Ascending aorta (tissue), 2 donors: ENCODE measurements around the gene WNT9A. TPM values are rescaled to one million over a fixed set of nuclear protein-coding genes. Genes with fewer than 3 reads are reported as not detected.
A peak's percentile ranks its signal among the peaks of the same experiment; 100 is the strongest.
"Not testable (repeated sequence)": the region's sequence is repeated elsewhere in the genome, so short reads cannot be mapped to it uniquely, and the experiment has no call there.

Experiments used
- DNase-seq, 2 donors: peaks; one replicate each; pipeline ENCODE4 v3.0.0-alpha.2; 2019; ENCODE audit warnings: low spot score in 2 of 2
- H3K27ac ChIP-seq, 2 donors: fragments of 200-600 bp; sonication (generic); one replicate each; pipeline ENCODE4 v1.5.1; 2016 to 2017; ENCODE audit warnings: mild to moderate bottlenecking in 1 of 2
- H3K27me3 ChIP-seq: fragments of 200-600 bp; sonication (generic); one replicate; pipeline ENCODE4 v1.5.1; 2017
- H3K36me3 ChIP-seq, 2 donors: fragments of 200-600 bp; sonication (generic); one replicate each; pipeline ENCODE4 v1.5.1; 2016
- H3K4me1 ChIP-seq, 2 donors: fragments of 200-600 bp; sonication (generic); one replicate each; pipeline ENCODE4 v1.5.1; 2016 to 2017; ENCODE audit warnings: mild to moderate bottlenecking in 1 of 2
- H3K4me3 ChIP-seq, 2 donors: fragments of 200-600 bp; sonication (generic); one replicate each; pipeline ENCODE4 v1.5.1; 2016 to 2017; ENCODE audit warnings: mild to moderate bottlenecking in 1 of 2
- H3K9me3 ChIP-seq, 2 donors: fragments of 200-600 bp; sonication (generic); one replicate each; pipeline ENCODE4 v1.5.1; 2016
- intact Hi-C: fragments of 100-400 bp; cut with DNase I; formaldehyde crosslinking; loops from one replicate; pipeline ENCODE4 v1.15.1; 2023
- total RNA-seq: library from RNA; depleted of rRNA; stranded (reverse); fragments of >200 nt; gene quantifications from one replicate; pipeline ENCODE4 v1.1.0, GENCODE V29; 2016
- TF ChIP-seq, protein P1 (sequence below), 3 experiments: fragments of 200-600 bp in 2 of 3; fragments of 450-650 bp in 1 of 3; sonication (generic) in 2 of 3; IDR thresholded peaks; one replicate each; pipeline ENCODE4 v1.5.1; 2016 to 2019; ENCODE audit warnings: antibody characterized with exemption in 3 of 3, mild to moderate bottlenecking in 1 of 3, moderate library complexity in 1 of 3

Gene WNT9A, protein sequence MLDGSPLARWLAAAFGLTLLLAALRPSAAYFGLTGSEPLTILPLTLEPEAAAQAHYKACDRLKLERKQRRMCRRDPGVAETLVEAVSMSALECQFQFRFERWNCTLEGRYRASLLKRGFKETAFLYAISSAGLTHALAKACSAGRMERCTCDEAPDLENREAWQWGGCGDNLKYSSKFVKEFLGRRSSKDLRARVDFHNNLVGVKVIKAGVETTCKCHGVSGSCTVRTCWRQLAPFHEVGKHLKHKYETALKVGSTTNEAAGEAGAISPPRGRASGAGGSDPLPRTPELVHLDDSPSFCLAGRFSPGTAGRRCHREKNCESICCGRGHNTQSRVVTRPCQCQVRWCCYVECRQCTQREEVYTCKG
- total RNA-seq: 0.96 TPM

DNA sequence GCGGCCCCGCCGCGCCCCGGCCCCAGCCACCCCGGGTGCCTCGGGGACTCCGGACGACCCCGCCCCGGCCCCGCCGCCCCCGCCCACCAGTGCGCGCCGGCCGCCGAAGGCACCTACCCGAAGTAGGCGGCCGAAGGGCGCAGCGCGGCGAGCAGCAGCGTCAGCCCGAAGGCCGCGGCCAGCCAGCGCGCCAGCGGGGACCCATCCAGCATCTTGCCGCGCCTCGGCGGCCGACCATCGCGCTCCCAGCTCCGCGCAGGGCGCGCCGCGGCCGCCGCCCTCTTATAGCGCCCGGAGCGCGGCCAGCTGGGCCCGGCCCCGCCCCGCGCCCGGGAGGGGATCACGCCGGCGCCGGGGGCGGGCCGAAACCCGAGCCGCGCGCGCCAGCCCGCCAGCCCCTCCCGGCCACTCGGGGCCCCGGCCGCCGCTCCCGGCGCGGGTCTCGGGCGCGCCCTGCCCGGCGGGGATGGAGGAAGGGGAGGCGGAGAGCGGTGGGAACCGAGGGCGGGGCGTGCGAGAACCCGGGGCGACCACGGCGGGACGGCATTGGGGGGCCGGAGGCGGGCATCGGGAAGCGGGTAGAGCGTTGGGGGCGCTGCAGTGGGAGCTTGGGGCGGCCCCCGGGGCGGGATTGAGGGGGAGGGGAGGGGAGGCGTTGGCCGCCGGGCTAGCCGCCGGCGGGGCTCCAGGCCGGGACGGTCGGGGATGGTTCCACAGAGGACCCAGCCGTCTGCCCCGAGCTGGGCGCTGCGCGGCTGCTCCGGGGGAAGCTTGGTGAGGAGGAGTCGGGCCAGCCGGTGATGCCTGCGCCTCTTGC is at the start of gene WNT9A:
Gene WNT9A (minus strand): TSS at position 257 of the 817 bp plus-strand sequence. CDS start 45 bp downstream, at position 212.
- Histone ChIP-seq H3K27me3 (no peaks in the 10 kb centered on the region), H3K36me3 (no peaks in the 10 kb centered on the region), H3K27ac (peak within 1 kb of the TSS in 1 of 2 donors; percentile 40), H3K9me3 (no peaks in the 10 kb centered on the region), H3K4me3 (peak within 1 kb of the TSS; percentile 61 to 73), H3K4me1 (peaks cover 4 to 17% of the 10 kb centered on the region in 2 donors)
- peak in 1 of 2 donors; percentile 64 for DNase-seq
- TF ChIP-seq, protein P1, sequence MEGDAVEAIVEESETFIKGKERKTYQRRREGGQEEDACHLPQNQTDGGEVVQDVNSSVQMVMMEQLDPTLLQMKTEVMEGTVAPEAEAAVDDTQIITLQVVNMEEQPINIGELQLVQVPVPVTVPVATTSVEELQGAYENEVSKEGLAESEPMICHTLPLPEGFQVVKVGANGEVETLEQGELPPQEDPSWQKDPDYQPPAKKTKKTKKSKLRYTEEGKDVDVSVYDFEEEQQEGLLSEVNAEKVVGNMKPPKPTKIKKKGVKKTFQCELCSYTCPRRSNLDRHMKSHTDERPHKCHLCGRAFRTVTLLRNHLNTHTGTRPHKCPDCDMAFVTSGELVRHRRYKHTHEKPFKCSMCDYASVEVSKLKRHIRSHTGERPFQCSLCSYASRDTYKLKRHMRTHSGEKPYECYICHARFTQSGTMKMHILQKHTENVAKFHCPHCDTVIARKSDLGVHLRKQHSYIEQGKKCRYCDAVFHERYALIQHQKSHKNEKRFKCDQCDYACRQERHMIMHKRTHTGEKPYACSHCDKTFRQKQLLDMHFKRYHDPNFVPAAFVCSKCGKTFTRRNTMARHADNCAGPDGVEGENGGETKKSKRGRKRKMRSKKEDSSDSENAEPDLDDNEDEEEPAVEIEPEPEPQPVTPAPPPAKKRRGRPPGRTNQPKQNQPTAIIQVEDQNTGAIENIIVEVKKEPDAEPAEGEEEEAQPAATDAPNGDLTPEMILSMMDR (IDR thresholded peaks at IDR 0.05): no peak
- intact Hi-C loops: loop anchor here (1.0 to 5.0 kb wide), 3 partner anchors 159 to 466 kb away; partner anchors contain the start of genes JMJD4 and SNAP47

DNA sequence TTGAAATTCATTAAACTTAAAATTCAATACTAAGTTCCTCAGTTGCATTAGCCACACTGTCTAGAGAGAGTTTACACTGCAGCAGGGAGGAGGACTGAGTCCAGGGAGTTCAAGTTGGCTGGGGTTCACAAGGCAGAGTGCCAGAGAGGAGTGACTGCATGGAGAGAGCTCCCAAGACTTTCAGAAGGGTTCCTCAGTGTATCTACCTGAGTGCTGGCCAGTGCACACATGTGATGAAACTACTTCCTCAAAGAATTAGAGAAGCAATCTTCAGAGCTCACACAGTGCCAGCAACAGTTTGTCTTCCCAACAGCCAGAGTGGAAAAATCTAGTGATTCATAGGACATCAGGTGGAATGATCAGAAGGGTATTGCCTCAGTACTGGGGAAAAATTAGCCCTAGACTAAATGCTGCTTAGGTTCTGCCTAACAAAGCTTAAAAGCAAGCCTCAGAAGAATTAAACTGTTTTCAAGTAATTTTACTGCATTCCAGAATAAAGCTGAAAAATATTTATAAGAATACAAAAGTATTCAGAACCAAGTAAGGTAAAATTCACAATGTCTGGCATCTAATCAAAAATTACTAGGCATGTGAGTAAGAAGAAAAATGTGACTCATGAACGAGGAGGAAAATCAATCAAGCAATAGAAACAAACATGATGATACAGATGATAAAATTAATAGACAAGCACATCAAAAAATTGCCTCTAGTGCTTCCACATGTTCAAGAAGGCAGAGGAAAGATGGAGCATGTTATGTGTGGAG is 48.6 kb upstream of the WNT9A start:
- no peak for DNase-seq

DNA sequence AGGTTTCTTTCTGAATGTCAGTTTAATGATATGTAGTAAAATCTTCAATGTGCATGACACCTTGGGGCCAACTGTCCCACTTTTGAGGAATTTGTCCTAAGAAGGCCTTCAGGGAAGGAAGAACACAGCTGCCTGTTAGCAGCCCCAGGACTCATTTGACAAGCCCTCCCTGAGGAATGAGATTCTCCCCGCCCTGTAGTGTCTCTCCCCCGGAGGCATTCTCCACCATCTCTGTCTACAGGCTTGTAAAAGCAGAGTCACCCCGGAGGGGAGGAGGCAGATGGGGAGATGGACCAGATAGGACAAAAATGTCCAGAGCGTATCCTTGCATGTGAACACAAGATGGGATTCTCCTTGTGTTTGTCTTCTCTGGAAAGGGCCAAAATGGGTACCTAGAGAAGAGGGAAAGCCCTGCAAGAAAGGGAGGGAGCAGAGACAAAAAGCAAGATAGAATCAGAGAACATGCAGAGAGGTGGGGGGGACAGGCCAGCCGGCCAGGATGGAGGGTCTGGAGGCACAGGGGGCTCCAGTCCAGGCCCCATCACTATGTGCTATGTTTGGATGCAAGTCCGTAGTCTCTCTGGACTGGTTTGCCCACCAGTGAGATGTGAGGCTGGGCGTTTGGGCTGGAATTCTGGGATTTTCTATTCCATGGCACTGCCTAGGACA is 47.0 kb upstream of the WNT9A start:
- Histone ChIP-seq H3K36me3 (no peaks in the 10 kb centered on the region), H3K4me3 (no peak overlapping the region), H3K27me3 (no peaks in the 10 kb centered on the region), H3K4me1 (no peaks in the 10 kb centered on the region), H3K9me3 (peaks cover 5 to 12% of the 10 kb centered on the region in 2 donors), H3K27ac (no peak overlapping the region)
- DNase-seq: no peak
- TF ChIP-seq, protein P1 (IDR thresholded peaks at IDR 0.05): no peak
- intact Hi-C loops: no loop called here

More for the DNA sequence above, 48.6 kb upstream of the WNT9A start:
- Histone ChIP-seq H3K36me3 (no peaks in the 10 kb centered on the region), H3K27ac (no peak overlapping the region), H3K4me3 (no peak overlapping the region), H3K4me1 (no peaks in the 10 kb centered on the region), H3K27me3 (no peaks in the 10 kb centered on the region), H3K9me3 (peaks cover 5 to 12% of the 10 kb centered on the region in 2 donors)
- intact Hi-C loops: no loop called here
- TF ChIP-seq, protein P1 (IDR thresholded peaks at IDR 0.05): no peak

DNA sequence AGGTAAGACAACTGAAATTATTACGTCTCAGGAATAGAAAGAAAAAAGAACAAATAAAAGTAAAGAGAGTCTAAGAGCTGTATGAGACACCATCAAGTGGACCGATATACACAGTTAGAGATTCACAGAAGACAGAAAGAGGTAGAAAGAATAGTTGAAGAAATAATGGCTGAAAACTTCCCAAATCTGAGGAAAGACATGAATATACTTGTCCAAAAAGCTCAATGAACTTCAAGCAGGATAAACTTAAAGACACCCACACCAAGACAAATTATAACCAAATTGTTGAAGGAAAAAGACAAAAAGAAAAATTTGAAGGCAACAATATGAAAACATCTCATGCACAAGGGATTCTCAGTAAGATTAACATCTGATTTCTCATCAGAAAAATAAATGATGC is 39.4 kb upstream of the WNT9A start:
- DNase-seq: no peak
- Histone ChIP-seq H3K9me3 (no peaks in the 10 kb centered on the region), H3K4me3 (no peak overlapping the region), H3K36me3 (no peaks in the 10 kb centered on the region), H3K27ac (no peak overlapping the region), H3K27me3 (no peaks in the 10 kb centered on the region), H3K4me1 (no peaks in the 10 kb centered on the region)
- TF ChIP-seq, protein P1 (IDR thresholded peaks at IDR 0.05): no peak
- intact Hi-C loops: no loop called here

DNA sequence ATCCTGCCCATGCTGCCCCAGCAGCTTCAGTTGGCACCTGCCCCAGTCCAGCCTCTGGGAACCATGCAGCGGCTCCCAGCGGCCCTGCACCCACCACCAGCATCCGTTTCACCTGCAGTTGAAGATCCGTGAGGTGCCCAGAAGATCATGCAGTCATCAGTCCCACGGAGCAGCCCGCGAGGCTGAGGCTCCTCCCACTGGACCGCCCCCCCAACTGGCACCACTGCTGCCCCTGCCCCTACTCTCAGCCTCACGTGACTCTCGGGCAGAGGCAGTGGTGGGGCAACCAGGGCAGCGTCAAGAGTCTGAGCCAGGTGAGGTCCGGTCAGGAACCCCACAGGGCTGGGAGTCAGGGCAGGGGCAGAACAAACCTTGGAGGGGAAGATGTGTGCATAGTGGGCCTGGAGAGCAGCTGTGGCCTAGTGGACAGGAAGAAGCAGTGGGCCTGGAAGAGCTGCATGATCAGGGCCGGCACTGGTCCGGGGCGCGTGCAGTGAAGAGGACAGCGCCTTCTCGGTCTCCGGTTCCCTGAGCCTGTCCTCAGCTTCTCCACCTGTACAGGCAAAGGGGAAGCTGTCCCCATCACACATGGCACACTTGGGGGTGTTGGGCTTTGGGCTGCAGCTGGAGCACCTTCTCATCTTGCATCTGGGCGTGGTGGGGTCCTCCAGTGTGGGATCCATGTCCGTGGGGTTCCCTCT is 28.0 kb upstream of the WNT9A start:
- H3K36me3 ChIP-seq, H3K4me3 ChIP-seq, DNase-seq, H3K27ac ChIP-seq, H3K27me3 ChIP-seq, H3K4me1 ChIP-seq, H3K9me3 ChIP-seq, intact Hi-C loops: not testable (repeated sequence)

DNA sequence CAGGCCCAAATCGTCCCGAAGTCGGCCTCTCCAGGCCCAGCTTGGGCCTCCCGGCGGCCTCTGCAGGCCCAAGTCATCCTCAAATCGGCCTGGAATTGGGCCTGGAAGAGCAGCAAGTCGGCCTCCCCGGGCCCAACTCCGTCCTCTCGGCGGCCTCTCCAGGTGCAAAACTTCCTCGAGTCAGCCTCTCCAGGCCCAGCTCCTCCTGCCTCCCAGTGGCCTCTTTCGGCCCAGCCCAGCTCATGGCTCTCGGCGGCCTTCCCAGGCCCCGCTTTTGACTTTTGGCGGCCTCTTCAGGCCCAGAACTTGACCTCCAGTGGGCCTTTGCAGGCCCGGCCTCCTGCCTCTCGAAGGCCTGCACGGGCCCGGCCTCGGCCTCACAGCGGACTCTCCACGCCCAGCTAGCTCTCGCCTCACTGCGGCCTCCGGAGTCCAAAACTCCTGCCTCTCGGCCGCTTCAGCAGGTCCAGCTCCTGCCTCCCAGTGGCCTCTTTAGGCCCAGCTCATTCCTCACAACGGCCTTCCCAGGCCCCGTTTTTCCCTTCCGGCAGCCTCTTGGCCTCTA is 26.1 kb upstream of the WNT9A start:
- H3K4me3 ChIP-seq, intact Hi-C loops, DNase-seq, H3K27me3 ChIP-seq, H3K27ac ChIP-seq, H3K4me1 ChIP-seq, H3K9me3 ChIP-seq, H3K36me3 ChIP-seq: not testable (repeated sequence)

DNA sequence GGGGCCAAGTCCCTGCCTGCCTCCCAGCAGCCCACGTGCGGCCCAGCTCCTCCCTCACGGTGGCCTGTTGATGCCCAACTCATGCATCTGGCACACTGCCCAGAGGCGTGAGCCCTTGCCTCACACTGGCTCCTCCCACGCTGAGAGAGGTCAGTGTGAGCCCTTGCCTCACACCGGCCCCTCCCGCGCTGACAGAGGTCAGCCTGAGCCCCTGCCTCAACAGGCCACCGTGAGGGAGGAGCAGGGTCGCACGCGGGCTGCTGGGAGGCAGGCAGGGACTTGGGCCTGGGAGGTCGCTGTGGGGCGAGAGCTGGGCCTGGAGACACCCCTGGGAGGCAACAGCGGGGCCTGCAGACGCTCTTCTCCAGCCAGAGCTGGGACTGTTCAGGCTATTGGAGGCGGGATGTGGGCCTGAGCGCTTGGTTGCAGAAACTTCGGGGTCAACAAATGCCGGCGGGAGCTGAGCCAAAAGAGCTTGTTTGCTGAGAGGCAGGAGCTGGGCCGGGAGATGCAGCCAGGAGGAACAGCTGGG is 25.2 kb upstream of the WNT9A start:
- H3K36me3 ChIP-seq, DNase-seq, H3K4me3 ChIP-seq, H3K9me3 ChIP-seq, H3K27ac ChIP-seq, H3K4me1 ChIP-seq, H3K27me3 ChIP-seq, intact Hi-C loops: not testable (repeated sequence)

DNA sequence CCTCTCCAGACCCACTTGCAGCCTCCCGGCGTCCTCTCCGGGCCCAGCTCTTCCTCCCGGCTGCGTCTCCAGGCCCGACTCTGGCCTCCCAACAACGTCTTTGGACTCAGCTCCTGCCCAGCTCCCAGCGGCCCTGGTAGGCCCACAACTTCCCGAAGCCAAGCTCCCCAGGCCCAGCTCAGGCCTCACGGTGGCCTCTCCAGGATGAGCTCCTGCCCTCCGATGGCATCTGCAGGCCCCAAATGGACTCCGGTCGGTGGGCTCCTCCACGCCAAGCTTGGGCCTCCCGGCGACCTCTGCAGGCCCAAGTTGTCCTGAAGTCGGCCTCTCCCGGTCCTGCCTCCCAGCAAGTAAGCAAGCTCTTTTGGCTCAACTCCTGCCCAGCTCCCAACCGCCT is 24.5 kb upstream of the WNT9A start:
- H3K27ac ChIP-seq, H3K36me3 ChIP-seq, H3K9me3 ChIP-seq, H3K4me3 ChIP-seq, H3K4me1 ChIP-seq, intact Hi-C loops, H3K27me3 ChIP-seq, DNase-seq: not testable (repeated sequence)
